HEK293 (cell line): ENCODE data around the gene HEPHL1.
"Not testable (repeated sequence)": the region's sequence is repeated elsewhere in the genome, so short reads cannot be mapped to it uniquely, and the experiment has no call there.

Experiments used
- CTCF ChIA-PET: fragments of 350-600 bp; formaldehyde crosslinking; extraction: SDS; loops from one replicate; lab custom pipeline; 2021; ENCODE audit warnings: antibody characterized with exemption; lab: Yijun Ruan, JAX
- POLR2A ChIA-PET: fragments of 300-600 bp; formaldehyde crosslinking; extraction: SDS; loops from one replicate; lab custom pipeline; 2020; ENCODE audit warnings: antibody characterized with exemption, inconsistent platforms; lab: Yijun Ruan, JAX
- H3K27ac ChIP-seq: fragments of 200-500 bp; sonication (Bioruptor generic); 2 replicates; pipeline ENCODE4 v1.5.1; 2014; ENCODE audit warnings: low read depth, low read length, control low read depth, inconsistent platforms; ENCODE audit errors: extremely low read depth
- H3K36me3 ChIP-seq, 2 experiments: fragments of 200-500 bp in 1 of 2; sonication (Bioruptor generic) in 1 of 2; 1 replicate in 1 of 2; 2 replicates in 1 of 2; pipeline ENCODE4 v1.5.1; 2014 to 2017; ENCODE audit warnings: inconsistent platforms in 2 of 2, low read length in 2 of 2; ENCODE audit not compliant: control insufficient read depth in 2 of 2, insufficient read depth in 1 of 2
- H3K4me1 ChIP-seq: fragments of 200-500 bp; sonication (Bioruptor generic); 2 replicates; pipeline ENCODE4 v1.5.1; 2014; ENCODE audit warnings: mild to moderate bottlenecking, low read length, inconsistent platforms; ENCODE audit not compliant: control insufficient read depth, insufficient read depth
- H3K4me3 ChIP-seq: 2 replicates; pipeline ENCODE4 v1.5.1; 2011; ENCODE audit warnings: low read depth, mild to moderate bottlenecking, control low read depth, low read length, moderate library complexity
- H3K9me3 ChIP-seq: fragments of 200-500 bp; sonication (Bioruptor generic); 2 replicates; pipeline ENCODE4 v1.5.1; 2014; ENCODE audit warnings: low read depth, low read length, inconsistent platforms; ENCODE audit not compliant: control insufficient read depth, insufficient read depth
- EGR2 ChIP-seq: fragments of 450-650 bp; formaldehyde crosslinking; IDR thresholded peaks from 2 replicates; pipeline ENCODE4 v1.5.1; 2016; ENCODE audit warnings: low read depth, missing biosample characterization, missing genetic modification characterization
- GLIS1 ChIP-seq: fragments of 450-650 bp; formaldehyde crosslinking; IDR thresholded peaks from 2 replicates; pipeline ENCODE4 v1.5.1; 2016; ENCODE audit warnings: missing biosample characterization, missing genetic modification characterization
- HOXD13 ChIP-seq: sonication (generic); formaldehyde crosslinking; IDR thresholded peaks from 2 replicates; pipeline ENCODE4 v1.8.0; 2022; ENCODE audit warnings: missing genetic modification reagents, borderline replicate concordance
- OVOL3 ChIP-seq: fragments of 450-650 bp; formaldehyde crosslinking; IDR thresholded peaks from 2 replicates; pipeline ENCODE4 v1.5.1; 2016; ENCODE audit warnings: missing biosample characterization, missing genetic modification characterization
- PATZ1 ChIP-seq: fragments of 450-650 bp; formaldehyde crosslinking; IDR thresholded peaks from 2 replicates; pipeline ENCODE4 v1.5.1; 2016; ENCODE audit warnings: missing biosample characterization, missing genetic modification characterization
- SCRT1 ChIP-seq: fragments of 450-650 bp; formaldehyde crosslinking; IDR thresholded peaks from 2 replicates; pipeline ENCODE4 v1.5.1; 2016; ENCODE audit warnings: missing biosample characterization, missing genetic modification characterization, borderline replicate concordance
- ZNF18 ChIP-seq: fragments of 450-650 bp; formaldehyde crosslinking; IDR thresholded peaks from 2 replicates; pipeline ENCODE4 v1.5.1; 2016; ENCODE audit warnings: missing biosample characterization, missing genetic modification characterization
- ZNF221 ChIP-seq: fragments of 450-650 bp; formaldehyde crosslinking; IDR thresholded peaks from 2 replicates; pipeline ENCODE4 v1.5.1; 2017; ENCODE audit warnings: missing biosample characterization, missing genetic modification characterization, borderline replicate concordance
- ZNF223 ChIP-seq: fragments of 450-650 bp; formaldehyde crosslinking; IDR thresholded peaks from 2 replicates; pipeline ENCODE4 v1.5.1; 2016; ENCODE audit warnings: missing biosample characterization, missing genetic modification characterization
- ZNF24 ChIP-seq: fragments of 450-650 bp; formaldehyde crosslinking; IDR thresholded peaks from 2 replicates; pipeline ENCODE4 v1.5.1; 2016; ENCODE audit warnings: missing biosample characterization, missing genetic modification characterization
- ZNF664 ChIP-seq: fragments of 450-650 bp; formaldehyde crosslinking; IDR thresholded peaks from 2 replicates; pipeline ENCODE4 v1.5.1; 2016; ENCODE audit warnings: missing biosample characterization, missing genetic modification characterization
- TF ChIP-seq, protein P1 (sequence below): fragments of 450-650 bp; formaldehyde crosslinking; IDR thresholded peaks from 2 replicates; pipeline ENCODE4 v1.5.1; 2016; ENCODE audit warnings: missing biosample characterization, missing genetic modification characterization
- TF ChIP-seq, protein P2 (sequence below): sonication (generic); formaldehyde crosslinking; IDR thresholded peaks from 2 replicates; pipeline ENCODE4 v1.8.1; 2022; ENCODE audit warnings: mild to moderate bottlenecking, moderate library complexity, missing genetic modification reagents

HEPHL1 gene

DNA sequence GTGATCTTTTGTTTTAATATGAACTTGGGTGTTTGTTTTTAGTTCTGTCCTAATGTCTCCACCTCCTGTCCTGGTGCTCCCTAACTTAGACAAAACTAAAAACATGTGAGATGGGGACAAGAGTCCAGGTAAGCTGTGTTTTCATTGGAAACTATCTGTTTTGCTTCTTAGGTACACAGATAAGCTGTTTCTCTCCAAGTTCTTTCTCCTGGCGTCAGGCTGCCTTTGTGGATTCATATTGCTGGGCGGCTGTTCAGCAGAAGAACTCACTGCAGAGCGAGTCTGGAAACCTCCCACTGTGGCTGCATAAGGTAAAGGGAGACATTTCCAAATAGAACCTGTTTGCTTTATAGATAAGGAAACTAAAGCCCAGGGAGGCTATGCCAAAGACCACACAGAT lies 132.2 kb downstream of the HEPHL1 start:
- ChIA-PET POLR2A (no interaction called here), CTCF (interaction anchor here (0.7 kb wide), 2 partner anchors 17 to 19 kb away, joined by 3 read pairs; no protein-coding TSS in a partner anchor)

DNA sequence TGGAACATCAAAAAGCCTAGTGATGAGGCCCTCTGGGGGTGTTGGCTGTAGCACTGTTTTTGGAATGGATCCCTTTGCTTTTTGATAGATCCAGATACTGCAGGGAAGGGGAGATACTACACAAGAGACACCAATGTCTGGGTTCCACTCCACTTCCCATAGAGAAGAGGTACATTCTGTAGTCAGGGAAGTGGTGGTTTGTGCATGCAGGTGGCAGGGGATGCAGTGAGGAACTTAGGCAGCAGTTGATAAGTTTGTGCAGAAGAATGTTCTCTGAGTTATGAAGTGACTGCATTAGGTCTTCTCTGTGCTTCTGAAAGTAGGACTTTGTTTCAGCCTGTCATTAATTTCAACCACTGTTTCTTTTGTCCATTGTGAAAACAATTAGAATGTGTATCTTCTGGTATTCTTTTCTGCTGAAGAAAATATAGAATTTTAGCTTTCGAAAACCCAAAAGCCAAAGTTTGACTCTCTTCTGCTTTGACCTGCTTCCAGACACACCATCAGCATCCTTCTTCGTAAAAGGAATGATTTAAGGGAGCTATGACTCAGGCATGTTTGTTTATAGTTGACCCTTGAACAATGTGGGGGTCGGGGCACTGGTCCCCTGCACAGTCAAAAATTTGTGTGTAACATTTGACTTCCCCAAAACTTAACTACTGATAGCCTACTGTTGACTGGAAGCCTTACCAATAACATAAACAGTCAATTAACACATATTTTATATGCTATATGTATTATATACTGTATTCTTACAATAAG lies 133.1 kb downstream of the HEPHL1 start:
- Histone ChIP-seq H3K27ac (no peak overlapping the region), H3K9me3 (no peaks in the 10 kb centered on the region), H3K36me3 (no peaks in the 10 kb centered on the region), H3K4me1 (peaks cover 21% of the 10 kb centered on the region), H3K4me3 (no peak overlapping the region)
- peak; percentile 83 for TF ChIP-seq GLIS1 (tag by site-specific recombination)
- no peak for TF ChIP-seq PATZ1 (tag by site-specific recombination)
- CTCF ChIA-PET = interaction anchor here (0.7 to 1.4 kb wide), 3 partner anchors 15 to 29 kb away, joined by 3 to 5 read pairs (median 3); no protein-coding TSS in a partner anchor
- POLR2A ChIA-PET = no interaction called here

More for the DNA sequence above, 132.2 kb downstream of the HEPHL1 start:
- Histone ChIP-seq H3K27ac (no peak overlapping the region; the same call in 1 of the 2 replicates), H3K4me3 (no peak overlapping the region), H3K9me3 (no peaks in the 10 kb centered on the region), H3K36me3 (no peaks in the 10 kb centered on the region), H3K4me1 (peaks cover 29% of the 10 kb centered on the region)
- TF ChIP-seq ZNF221 (no peak), OVOL3 (no peak), ZNF223 (no peak), ZNF664 (no peak), HOXD13 (CRISPR knock-in tag) (no peak), ZNF24 (no peak), ZNF18 (no peak), SCRT1 (no peak), EGR2 (no peak)
- TF ChIP-seq, protein P1, sequence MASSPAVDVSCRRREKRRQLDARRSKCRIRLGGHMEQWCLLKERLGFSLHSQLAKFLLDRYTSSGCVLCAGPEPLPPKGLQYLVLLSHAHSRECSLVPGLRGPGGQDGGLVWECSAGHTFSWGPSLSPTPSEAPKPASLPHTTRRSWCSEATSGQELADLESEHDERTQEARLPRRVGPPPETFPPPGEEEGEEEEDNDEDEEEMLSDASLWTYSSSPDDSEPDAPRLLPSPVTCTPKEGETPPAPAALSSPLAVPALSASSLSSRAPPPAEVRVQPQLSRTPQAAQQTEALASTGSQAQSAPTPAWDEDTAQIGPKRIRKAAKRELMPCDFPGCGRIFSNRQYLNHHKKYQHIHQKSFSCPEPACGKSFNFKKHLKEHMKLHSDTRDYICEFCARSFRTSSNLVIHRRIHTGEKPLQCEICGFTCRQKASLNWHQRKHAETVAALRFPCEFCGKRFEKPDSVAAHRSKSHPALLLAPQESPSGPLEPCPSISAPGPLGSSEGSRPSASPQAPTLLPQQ (tag by site-specific recombination) = no peak
- TF ChIP-seq, protein P2, sequence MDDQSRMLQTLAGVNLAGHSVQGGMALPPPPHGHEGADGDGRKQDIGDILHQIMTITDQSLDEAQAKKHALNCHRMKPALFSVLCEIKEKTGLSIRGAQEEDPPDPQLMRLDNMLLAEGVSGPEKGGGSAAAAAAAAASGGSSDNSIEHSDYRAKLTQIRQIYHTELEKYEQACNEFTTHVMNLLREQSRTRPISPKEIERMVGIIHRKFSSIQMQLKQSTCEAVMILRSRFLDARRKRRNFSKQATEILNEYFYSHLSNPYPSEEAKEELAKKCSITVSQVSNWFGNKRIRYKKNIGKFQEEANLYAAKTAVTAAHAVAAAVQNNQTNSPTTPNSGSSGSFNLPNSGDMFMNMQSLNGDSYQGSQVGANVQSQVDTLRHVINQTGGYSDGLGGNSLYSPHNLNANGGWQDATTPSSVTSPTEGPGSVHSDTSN (CRISPR knock-in tag) = no peak

DNA sequence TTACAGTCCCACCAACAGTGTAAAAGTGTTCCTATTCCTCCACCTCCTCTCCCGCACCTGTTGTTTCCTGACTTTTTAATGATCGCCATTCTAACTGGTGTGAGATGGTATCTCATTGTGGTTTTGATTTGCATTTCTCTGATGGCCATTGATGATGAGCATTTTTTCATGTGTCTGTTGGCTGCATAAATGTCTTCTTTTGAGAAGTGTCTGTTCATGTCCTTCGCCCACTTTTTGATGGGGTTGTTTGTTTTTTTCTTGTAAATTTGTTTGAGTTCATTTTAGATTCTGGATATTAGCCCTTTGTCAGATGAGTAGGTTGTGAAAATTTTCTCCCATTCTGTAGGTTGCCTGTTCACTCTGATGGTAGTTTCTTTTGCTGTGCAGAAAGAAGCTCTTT lies 136.2 kb downstream of the HEPHL1 start:
- H3K4me1 ChIP-seq = peaks cover 16% of the 10 kb centered on the region
- not testable (repeated sequence) for H3K9me3 ChIP-seq, H3K36me3 ChIP-seq, H3K27ac ChIP-seq, H3K4me3 ChIP-seq
- ChIA-PET CTCF (interaction anchor here (1.0 kb wide), 1 partner anchor 14 kb away, joined by 3 read pairs; no protein-coding TSS in a partner anchor), POLR2A (interaction anchor here (0.8 kb wide), 1 partner anchor 8 kb away, joined by 3 read pairs; no protein-coding TSS in a partner anchor)
